Caco-2 (cell line): Measurements from ENCODE around the gene NR4A2. TPM values are rescaled to one million over a fixed set of nuclear protein-coding genes. Genes with fewer than 3 reads are reported as not detected.

Source experiments
- BruUV-seq: library from RNA; stranded (reverse); fragments of 400-500 nt; replicated peaks from 2 replicates; lab custom pipeline; 2021; lab: Mats Ljungman, UMichigan
- CTCF ChIA-PET: fragments of 300-600 bp; sonication (Branson Sonifier 250); formaldehyde crosslinking; loops from one replicate; lab custom pipeline; 2022; ENCODE audit warnings: antibody characterized with exemption; lab: Charles Lee
- POLR2A ChIA-PET: fragments of 300-600 bp; sonication (Branson Sonifier 250); formaldehyde crosslinking; loops from one replicate; lab custom pipeline; 2022; ENCODE audit warnings: antibody characterized with exemption; lab: Charles Lee
- DNase-seq, 2 experiments: peaks; one replicate each; pipeline versions ENCODE4 v3.0.0 to v3.0.0-alpha.2; 2020 to 2022
- H3K27me3 ChIP-seq: replicated peaks from 2 replicates; pipeline ENCODE4 v1.6.0; 2011; ENCODE audit warnings: low read length; ENCODE audit not compliant: control insufficient read depth, insufficient read depth
- H3K36me3 ChIP-seq: 2 replicates; pipeline ENCODE4 v1.5.1; 2011; ENCODE audit warnings: low read length; ENCODE audit not compliant: control insufficient read depth, insufficient read depth
- H3K4me1 ChIP-seq: fragments of 250-450 bp; sonication (Bioruptor Pico); 2 replicates; pipeline ENCODE4 v1.5.1; 2020; ENCODE audit warnings: mild to moderate bottlenecking
- H3K4me3 ChIP-seq: 2 replicates; pipeline ENCODE4 v1.5.1; 2011; ENCODE audit warnings: low read depth, mild to moderate bottlenecking, control low read depth, low read length
- H3K9me3 ChIP-seq: fragments of 250-450 bp; sonication (Bioruptor Pico); 2 replicates; pipeline ENCODE4 v1.5.1; 2020; ENCODE audit warnings: mild to moderate bottlenecking, moderate library complexity
- H3K27ac Mint-ChIP-seq: one replicate; pipeline ENCODE4 v1.8.0; 2022; ENCODE audit warnings: mixed read lengths; ENCODE audit not compliant: unreplicated experiment
- H3K27me3 Mint-ChIP-seq: one replicate; pipeline ENCODE4 v1.8.0; 2022; ENCODE audit warnings: mixed read lengths; ENCODE audit not compliant: insufficient read depth, unreplicated experiment
- H3K36me3 Mint-ChIP-seq: one replicate; pipeline ENCODE4 v1.8.0; 2022; ENCODE audit warnings: mild to moderate bottlenecking, mixed read lengths; ENCODE audit not compliant: insufficient read depth, unreplicated experiment
- H3K4me1 Mint-ChIP-seq: one replicate; pipeline ENCODE4 v1.8.0; 2022; ENCODE audit warnings: low read depth, mixed read lengths; ENCODE audit not compliant: unreplicated experiment
- H3K4me3 Mint-ChIP-seq: one replicate; pipeline ENCODE4 v1.8.0; 2022; ENCODE audit warnings: mild to moderate bottlenecking, moderate library complexity, mixed read lengths; ENCODE audit not compliant: unreplicated experiment
- H3K9me3 Mint-ChIP-seq: one replicate; pipeline ENCODE4 v1.8.0; 2022; ENCODE audit warnings: mixed read lengths; ENCODE audit not compliant: unreplicated experiment
- CTCF ChIP-seq, 2 experiments: fragments of 200-600 bp in 1 of 2; IDR thresholded peaks; 1 replicate in 1 of 2; 2 replicates in 1 of 2; pipeline versions ENCODE4 v1.5.1 to v1.8.0; 2011 to 2022; ENCODE audit warnings: antibody characterized with exemption in 1 of 2, control low read depth in 1 of 2, inconsistent platforms in 1 of 2, low read depth in 1 of 2, low read length in 1 of 2, mild to moderate bottlenecking in 1 of 2, moderate library complexity in 1 of 2; ENCODE audit not compliant: insufficient read depth in 1 of 2, severe bottlenecking in 1 of 2, unreplicated experiment in 1 of 2
- intact Hi-C: fragments of 100-400 bp; cut with micrococcal nuclease; formaldehyde crosslinking; loops from one replicate; pipeline ENCODE4 v1.10.0; 2022; ENCODE audit not compliant: unreplicated experiment
- total RNA-seq: library from RNA; stranded (reverse); gene quantifications from 2 replicates; pipeline ENCODE4 v1.2.3, GENCODE V29; 2022

NR4A2 gene
- total RNA-seq, 1 experiment from 2014 or later: 0.91 TPM

- Mint-ChIP-seq H3K4me1 (peaks cover 8% of the 10 kb centered on the region), H3K27me3 (peaks cover 3% of the 10 kb centered on the region), H3K9me3 (no peaks in the 10 kb centered on the region), H3K4me3 (peak overlapping the region; percentile 94), H3K36me3 (peaks cover 37% of the 10 kb centered on the region), H3K27ac (peak overlapping the region; percentile 97)
- TF ChIP-seq CTCF (IDR thresholded peaks at IDR 0.05; ENCODE audit: insufficient read depth in 1 of 2, low read depth in 1 of 2, low read length in 1 of 2, severe bottlenecking in 1 of 2, unreplicated experiment in 1 of 2): no peak
- Histone ChIP-seq H3K36me3 (no peaks in the 10 kb centered on the region), H3K27me3 (no peaks in the 10 kb centered on the region), H3K9me3 (no peaks in the 10 kb centered on the region), H3K4me1 (no peaks in the 10 kb centered on the region), H3K4me3 (peak overlapping the region; percentile 61)
- ChIA-PET CTCF (no interaction called here), POLR2A (no interaction called here)
- BruUV-seq: TSS peak; percentile 57
- peak; percentile 43 to 45 for DNase-seq
- intact Hi-C loops: loop anchor here (2.0 to 10.0 kb wide), 9 partner anchors 21 to 954 kb away; no protein-coding TSS in a partner anchor
Observed at GRCh38 chr2:156331572-156332283, 793 bp downstream of the NR4A2 start.

GRCh38 chr2:156329927-156330726 lies 2.4 kb downstream of the NR4A2 start:
- H3K36me3 Mint-ChIP-seq: peaks cover 29% of the 10 kb centered on the region
- H3K9me3 Mint-ChIP-seq: no peaks in the 10 kb centered on the region
- H3K4me3 Mint-ChIP-seq: no peak overlapping the region
- no peak for DNase-seq
- H3K9me3 ChIP-seq: no peaks in the 10 kb centered on the region
- ChIA-PET CTCF (interaction anchor here (1.0 kb wide), 1 partner anchor 953 kb away, joined by 3 read pairs; no protein-coding TSS in a partner anchor), POLR2A (no interaction called here)
- intact Hi-C loops: loop anchor here (5.0 to 10.0 kb wide), 5 partner anchors 78 to 953 kb away; no protein-coding TSS in a partner anchor
- H3K27me3 ChIP-seq: no peaks in the 10 kb centered on the region
- no TSS peak for BruUV-seq
- H3K4me3 ChIP-seq: no peak overlapping the region
- H3K4me1 ChIP-seq: no peaks in the 10 kb centered on the region
- peaks cover 6% of the 10 kb centered on the region for H3K27me3 Mint-ChIP-seq
- TF ChIP-seq CTCF (IDR thresholded peaks at IDR 0.05; ENCODE audit: insufficient read depth in 1 of 2, low read depth in 1 of 2, low read length in 1 of 2, severe bottlenecking in 1 of 2, unreplicated experiment in 1 of 2): no peak
- peaks cover 8% of the 10 kb centered on the region for H3K4me1 Mint-ChIP-seq
- H3K27ac Mint-ChIP-seq: no peak overlapping the region
- H3K36me3 ChIP-seq: no peaks in the 10 kb centered on the region
